ENCODE measurements around the gene NMU. TPM values are rescaled to one million over a fixed set of nuclear protein-coding genes. Genes with fewer than 3 reads are reported as not detected.
"Not testable (repeated sequence)": the region's sequence is repeated elsewhere in the genome, so short reads cannot be mapped to it uniquely, and the experiment has no call there.

Gene NMU
- total RNA-seq, 1 donor from 2014 or later, result not detected

- Mint-ChIP-seq H3K9me3 (peaks cover 3% of the 10 kb centered on the region), H3K27me3 (peaks cover 11% of the 10 kb centered on the region), H3K4me1 (peaks cover 3% of the 10 kb centered on the region), H3K4me3 (peak overlapping the region; percentile 42), H3K36me3 (ENCODE audit: low read depth) (no peaks in the 10 kb centered on the region), H3K27ac (no peak overlapping the region)
- ChIA-PET POLR2A (interaction anchor here (1.1 kb wide), 1 partner anchor 8 kb away, joined by 4 read pairs; no protein-coding TSS in a partner anchor), CTCF (interaction anchor here (1.2 kb wide), 1 partner anchor 241 kb away, joined by 4 read pairs; no protein-coding TSS in a partner anchor)
- DNase-seq, result no peak
- TF ChIP-seq, protein P1, sequence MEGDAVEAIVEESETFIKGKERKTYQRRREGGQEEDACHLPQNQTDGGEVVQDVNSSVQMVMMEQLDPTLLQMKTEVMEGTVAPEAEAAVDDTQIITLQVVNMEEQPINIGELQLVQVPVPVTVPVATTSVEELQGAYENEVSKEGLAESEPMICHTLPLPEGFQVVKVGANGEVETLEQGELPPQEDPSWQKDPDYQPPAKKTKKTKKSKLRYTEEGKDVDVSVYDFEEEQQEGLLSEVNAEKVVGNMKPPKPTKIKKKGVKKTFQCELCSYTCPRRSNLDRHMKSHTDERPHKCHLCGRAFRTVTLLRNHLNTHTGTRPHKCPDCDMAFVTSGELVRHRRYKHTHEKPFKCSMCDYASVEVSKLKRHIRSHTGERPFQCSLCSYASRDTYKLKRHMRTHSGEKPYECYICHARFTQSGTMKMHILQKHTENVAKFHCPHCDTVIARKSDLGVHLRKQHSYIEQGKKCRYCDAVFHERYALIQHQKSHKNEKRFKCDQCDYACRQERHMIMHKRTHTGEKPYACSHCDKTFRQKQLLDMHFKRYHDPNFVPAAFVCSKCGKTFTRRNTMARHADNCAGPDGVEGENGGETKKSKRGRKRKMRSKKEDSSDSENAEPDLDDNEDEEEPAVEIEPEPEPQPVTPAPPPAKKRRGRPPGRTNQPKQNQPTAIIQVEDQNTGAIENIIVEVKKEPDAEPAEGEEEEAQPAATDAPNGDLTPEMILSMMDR (IDR thresholded peaks at IDR 0.05), result no peak
- ATAC-seq (ENCODE audit: low read depth), result peak; percentile 87
- intact Hi-C loops (cut with micrococcal nuclease), result loop anchor here (1.0 to 10.0 kb wide), 5 partner anchors 144 to 579 kb away; partner anchors contain the start of gene SRD5A3
These were observed 82.5 kb downstream of the NMU start for GRCh38 chr4:55553441-55554201.

GRCh38 chr4:55551964-55552363, 84.1 kb downstream of the NMU start:
- Mint-ChIP-seq H3K27me3 (peaks cover 11% of the 10 kb centered on the region), H3K4me1 (peaks cover 12% of the 10 kb centered on the region)
- intact Hi-C loops (cut with micrococcal nuclease), result loop anchor here (10.0 kb wide), 2 partner anchors 367 to 577 kb away; no protein-coding TSS in a partner anchor
- H3K36me3 Mint-ChIP-seq (ENCODE audit: low read depth); ATAC-seq (ENCODE audit: low read depth); H3K9me3 Mint-ChIP-seq; DNase-seq; H3K4me3 Mint-ChIP-seq; POLR2A ChIA-PET; H3K27ac Mint-ChIP-seq: not testable (repeated sequence)
- CTCF ChIA-PET, result interaction anchor here (1.0 kb wide), 1 partner anchor 107 kb away, joined by 3 read pairs; no protein-coding TSS in a partner anchor

DNA sequence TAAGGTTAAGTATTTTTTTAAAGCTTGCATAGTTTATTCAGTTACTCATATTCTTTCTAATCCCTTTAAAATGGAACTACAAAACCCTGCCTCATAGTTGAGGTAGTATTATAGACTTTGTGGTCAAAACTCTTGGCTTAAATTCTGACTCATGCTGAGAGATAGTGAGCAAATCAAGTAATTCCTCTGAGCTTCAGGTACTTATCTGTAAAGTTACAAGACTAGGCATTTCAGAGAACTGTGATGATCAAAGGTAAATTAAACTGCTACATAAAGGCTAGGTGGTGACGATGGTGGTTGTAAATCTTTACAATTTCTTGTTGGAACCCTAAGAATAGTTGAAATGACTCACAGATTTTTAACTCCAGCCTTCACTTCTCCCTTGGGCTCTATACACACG, 86.2 kb downstream of the NMU start:
- no peak for DNase-seq
- peaks cover 15% of the 10 kb centered on the region for H3K4me1 Mint-ChIP-seq
- peaks cover 2% of the 10 kb centered on the region for H3K36me3 Mint-ChIP-seq (ENCODE audit: low read depth)
- no peak for ATAC-seq (ENCODE audit: low read depth)
- TF ChIP-seq, protein P1 (IDR thresholded peaks at IDR 0.05), result no peak
- intact Hi-C loops (cut with micrococcal nuclease), result loop anchor here (5.0 to 10.0 kb wide), 5 partner anchors 85 to 1357 kb away; partner anchors contain the start of genes AASDH, NMU and REST
- H3K27me3 Mint-ChIP-seq, result peaks cover 11% of the 10 kb centered on the region
- ChIA-PET CTCF (no interaction called here), POLR2A (no interaction called here)
- no peak overlapping the region for H3K27ac Mint-ChIP-seq
- H3K9me3 Mint-ChIP-seq, result no peaks in the 10 kb centered on the region
- H3K4me3 Mint-ChIP-seq, result no peak overlapping the region

DNA sequence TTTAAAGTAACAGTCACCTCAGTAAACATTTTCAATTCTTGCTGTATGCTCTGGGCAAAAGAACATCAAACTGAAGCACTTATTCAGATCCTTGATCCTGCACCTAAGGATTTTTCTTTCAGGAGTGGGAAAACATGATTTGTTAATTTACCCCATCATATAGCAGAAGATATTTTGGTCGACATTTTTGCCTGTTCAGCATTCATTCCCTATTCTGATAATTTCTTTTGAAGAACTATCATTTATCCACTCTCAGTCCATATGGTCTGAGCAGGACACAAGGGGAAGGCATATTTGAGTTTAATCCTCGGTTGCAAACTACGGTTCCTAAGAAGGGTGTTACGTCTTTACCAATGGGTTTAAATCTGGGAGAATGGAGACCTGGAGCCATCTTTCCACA, 88.2 kb downstream of the NMU start:
- ATAC-seq (ENCODE audit: low read depth) (no peak), DNase-seq (no peak)
- peak overlapping the region; percentile 86 for H3K4me3 Mint-ChIP-seq
- TF ChIP-seq, protein P1 (IDR thresholded peaks at IDR 0.05), result no peak
- ChIA-PET CTCF (no interaction called here), POLR2A (no interaction called here)
- intact Hi-C loops (cut with micrococcal nuclease), result loop anchor here (1.0 to 10.0 kb wide), 9 partner anchors 14 to 1359 kb away; partner anchors contain the start of genes AASDH, NMU, PAICS and REST
- peak overlapping the region; percentile 90 for H3K27ac Mint-ChIP-seq
- H3K27me3 Mint-ChIP-seq, result peaks cover 7% of the 10 kb centered on the region
- H3K4me1 Mint-ChIP-seq, result peaks cover 26% of the 10 kb centered on the region
- H3K9me3 Mint-ChIP-seq, result no peaks in the 10 kb centered on the region
- H3K36me3 Mint-ChIP-seq (ENCODE audit: low read depth), result peaks cover 2% of the 10 kb centered on the region

- TF ChIP-seq, protein P1 (IDR thresholded peaks at IDR 0.05), result no peak
- ChIA-PET POLR2A (interaction anchor here (0.7 kb wide), 1 partner anchor 152 kb away, joined by 4 read pairs; the partner anchor contains the start of gene TMEM165), CTCF (no interaction called here)
These were observed 88.7 kb downstream of the NMU start for GRCh38 chr4:55547466-55547770.

More at GRCh38 chr4:55547466-55547770, 88.7 kb downstream of the NMU start:
- Mint-ChIP-seq H3K4me1 (peaks cover 28% of the 10 kb centered on the region), H3K4me3 (peak overlapping the region; percentile 86), H3K27ac (peak overlapping the region; percentile 90), H3K27me3 (peaks cover 6% of the 10 kb centered on the region), H3K9me3 (no peaks in the 10 kb centered on the region), H3K36me3 (ENCODE audit: low read depth) (peaks cover 2% of the 10 kb centered on the region)
- no peak for DNase-seq
- no peak for ATAC-seq (ENCODE audit: low read depth)
- intact Hi-C loops (cut with micrococcal nuclease), result loop anchor here (1.0 to 10.0 kb wide), 9 partner anchors 15 to 1360 kb away; partner anchors contain the start of genes AASDH, NMU, PAICS and REST
